Measurements from ENCODE around the gene TAF11.

DNA sequence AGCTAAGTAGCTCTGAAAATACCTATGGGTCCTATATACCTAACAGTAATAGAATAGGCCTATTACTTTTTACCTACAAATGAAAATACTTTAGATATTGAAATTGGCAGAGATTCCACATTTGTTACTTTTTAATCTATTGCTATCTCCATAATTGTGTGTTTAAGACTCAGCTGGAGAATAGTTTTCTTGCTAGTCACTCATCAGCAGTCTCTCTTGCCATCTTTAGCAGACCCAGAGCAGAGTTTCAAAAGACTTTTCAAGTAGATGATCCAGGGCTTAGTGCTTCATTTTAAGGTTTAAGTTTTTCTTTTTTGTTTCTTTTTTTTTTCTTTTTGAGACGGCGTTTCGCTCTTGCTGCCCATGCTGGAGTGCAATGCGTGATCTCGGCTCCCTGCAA is 14.1 kb upstream of the TAF11 start:
- TF ChIP-seq POLR2AphosphoS5 (IDR thresholded peaks at IDR 0.05) (no peak), EP300 (IDR thresholded peaks at IDR 0.05; ENCODE audit: low read depth) (no peak), POLR2A (IDR thresholded peaks at IDR 0.05) (no peak)

All from transverse colon (tissue), 3 donors.